Measurements from ENCODE around the gene UBAP1L. TPM values are rescaled to one million over a fixed set of nuclear protein-coding genes. Genes with fewer than 3 reads are reported as not detected.

Gene UBAP1L
- total and polyA plus RNA-seq, 2 donors (not counting 3 experiments of a cell fraction or from before 2014, with no cell fraction given) = 1.9 to 5.0 TPM

GRCh38 chr15:65069779-65070546 is 45.0 kb downstream of the UBAP1L start:
- peaks cover 31 to 39% of the 10 kb centered on the region in 2 experiments for H3K27me3 ChIP-seq (ENCODE audit: control insufficient read depth in 2 of 2, insufficient read depth in 2 of 2, low read length in 2 of 2)
- DNase-seq (ENCODE audit: low read depth, low spot score) = no peak
- POLR2A ChIA-PET = no interaction called here
- no peaks in the 10 kb centered on the region for H3K79me2 ChIP-seq (ENCODE audit: control insufficient read depth, insufficient read depth, low read length)
- CTCF ChIA-PET = interaction anchor here (1.0 to 5.2 kb wide), 3 partner anchors 9 to 32 kb away, joined by 4 to 35 read pairs (median 5); partner anchors contain the start of gene KBTBD13
- H3K27ac ChIP-seq (ENCODE audit: insufficient read depth, low read depth, low read length) = no peak overlapping the region
- H2AFZ ChIP-seq (ENCODE audit: low read depth, low read length) = no peak overlapping the region
- no peaks in the 10 kb centered on the region for H4K20me1 ChIP-seq (replicated peaks; ENCODE audit: control insufficient read depth, extremely low read depth, insufficient read depth, low read length)
- H3K9ac ChIP-seq (replicated peaks; ENCODE audit: extremely low read depth, insufficient read depth, low read length) = no peak overlapping the region
- no peaks in the 10 kb centered on the region for H3K9me3 ChIP-seq (replicated peaks; ENCODE audit: control insufficient read depth, insufficient read depth, low read length)
- no peak for FAIRE-seq
- H3K4me2 ChIP-seq (ENCODE audit: insufficient read depth, low read length) = no peak overlapping the region
- no TSS peak for BruUV-seq (replicated peaks)
- intact Hi-C loops (cut with micrococcal nuclease) = no loop called here
- no peak overlapping the region for H3K4me3 ChIP-seq (replicated peaks in 1 of 3; ENCODE audit: insufficient read depth in 1 of 3, low read depth in 1 of 3, low read length in 3 of 3)
- TF ChIP-seq MYC (IDR thresholded peaks at IDR 0.05; ENCODE audit: low read depth, low read length) (no peak), GATA2 (IDR thresholded peaks at IDR 0.05; ENCODE audit: insufficient read depth, insufficient read length, low read depth, low read length) (no peak)
- H3K36me3 ChIP-seq (ENCODE audit: control insufficient read depth in 2 of 2, extremely low read depth in 1 of 2, insufficient read depth in 2 of 2, low read length in 2 of 2) = no peaks in the 10 kb centered on the region
- no peaks in the 10 kb centered on the region for H3K9me1 ChIP-seq (replicated peaks; ENCODE audit: control insufficient read depth, extremely low read depth, insufficient read depth, low read length)
- no peaks in the 10 kb centered on the region for H3K4me1 ChIP-seq (ENCODE audit: control insufficient read depth, extremely low read depth, insufficient read depth, low read length)
- dilution Hi-C loops (cut with MboI; ENCODE audit: extremely low pct_ligation_motif_present, low sequenced_read_pairs) = no loop called here

- no peak for FAIRE-seq
- dilution Hi-C loops (cut with MboI; ENCODE audit: extremely low pct_ligation_motif_present, low sequenced_read_pairs) = no loop called here
- TF ChIP-seq MYC (IDR thresholded peaks at IDR 0.05; ENCODE audit: low read depth, low read length) = no peak
- TF ChIP-seq FOS (IDR thresholded peaks at IDR 0.05; ENCODE audit: borderline replicate concordance, insufficient read depth, low read length) = no peak
- no peak for TF ChIP-seq GATA2 (IDR thresholded peaks at IDR 0.05; ENCODE audit: insufficient read depth, insufficient read length, low read depth, low read length)
- TF ChIP-seq MAX (IDR thresholded peaks at IDR 0.05; ENCODE audit: insufficient read depth, insufficient read length) = no peak
- no peak for TF ChIP-seq JUN (IDR thresholded peaks at IDR 0.05; ENCODE audit: borderline replicate concordance, insufficient read depth, insufficient read length, low read depth)
- TF ChIP-seq EZH2 (IDR thresholded peaks at IDR 0.05; ENCODE audit: borderline replicate concordance, low read depth, low read length, severe bottlenecking) = no peak
- TF ChIP-seq POLR2AphosphoS5 (IDR thresholded peaks at IDR 0.05; ENCODE audit: insufficient read depth, low read depth, low read length) = no peak
- no peak for TF ChIP-seq CTCF (IDR thresholded peaks at IDR 0.05; ENCODE audit: extremely low read depth in 1 of 2, insufficient read depth in 1 of 2, low read depth in 1 of 2, low read length in 2 of 2)
- no peak for TF ChIP-seq POLR2A (IDR thresholded peaks at IDR 0.05; ENCODE audit: low read depth, low read length)
- no peaks in the 10 kb centered on the region for H3K36me3 ChIP-seq (ENCODE audit: control insufficient read depth in 2 of 2, extremely low read depth in 1 of 2, insufficient read depth in 2 of 2, low read length in 2 of 2)
- intact Hi-C loops (cut with micrococcal nuclease) = no loop called here
- CTCF ChIA-PET = interaction anchor here (1.0 to 5.2 kb wide), 4 partner anchors 10 to 32 kb away, joined by 4 to 35 read pairs (median 5); partner anchors contain the start of gene KBTBD13
- H4K20me1 ChIP-seq (replicated peaks; ENCODE audit: control insufficient read depth, extremely low read depth, insufficient read depth, low read length) = no peaks in the 10 kb centered on the region
- BruUV-seq (replicated peaks) = no TSS peak
- no peak for DNase-seq (ENCODE audit: low read depth, low spot score)
- no peak overlapping the region for H3K27ac ChIP-seq (ENCODE audit: insufficient read depth, low read depth, low read length)
- no peaks in the 10 kb centered on the region for H3K4me1 ChIP-seq (ENCODE audit: control insufficient read depth, extremely low read depth, insufficient read depth, low read length)
- no peak overlapping the region for H2AFZ ChIP-seq (ENCODE audit: low read depth, low read length)
- H3K27me3 ChIP-seq (ENCODE audit: control insufficient read depth in 2 of 2, insufficient read depth in 2 of 2, low read length in 2 of 2) = peaks cover 31 to 41% of the 10 kb centered on the region in 2 experiments
- H3K79me2 ChIP-seq (ENCODE audit: control insufficient read depth, insufficient read depth, low read length) = no peaks in the 10 kb centered on the region
- no peaks in the 10 kb centered on the region for H3K9me3 ChIP-seq (replicated peaks; ENCODE audit: control insufficient read depth, insufficient read depth, low read length)
- POLR2A ChIA-PET = no interaction called here
- no peak overlapping the region for H3K4me2 ChIP-seq (ENCODE audit: insufficient read depth, low read length)
- H3K9ac ChIP-seq (replicated peaks; ENCODE audit: extremely low read depth, insufficient read depth, low read length) = no peak overlapping the region
- H3K9me1 ChIP-seq (replicated peaks; ENCODE audit: control insufficient read depth, extremely low read depth, insufficient read depth, low read length) = no peaks in the 10 kb centered on the region
- H3K4me3 ChIP-seq (replicated peaks in 1 of 3; ENCODE audit: insufficient read depth in 1 of 3, low read depth in 1 of 3, low read length in 3 of 3) = no peak overlapping the region
These were observed 45.8 kb downstream of the UBAP1L start for GRCh38 chr15:65069179-65069578.
